HPDE6-E6E7 (cell line): ENCODE measurements around the gene NTF3.

Source experiments
- DNase-seq: peaks from one replicate; pipeline ENCODE4 v3.0.0; 2011; ENCODE audit warnings: missing footprints; ENCODE audit errors: extremely low spot score

Gene NTF3

DNA sequence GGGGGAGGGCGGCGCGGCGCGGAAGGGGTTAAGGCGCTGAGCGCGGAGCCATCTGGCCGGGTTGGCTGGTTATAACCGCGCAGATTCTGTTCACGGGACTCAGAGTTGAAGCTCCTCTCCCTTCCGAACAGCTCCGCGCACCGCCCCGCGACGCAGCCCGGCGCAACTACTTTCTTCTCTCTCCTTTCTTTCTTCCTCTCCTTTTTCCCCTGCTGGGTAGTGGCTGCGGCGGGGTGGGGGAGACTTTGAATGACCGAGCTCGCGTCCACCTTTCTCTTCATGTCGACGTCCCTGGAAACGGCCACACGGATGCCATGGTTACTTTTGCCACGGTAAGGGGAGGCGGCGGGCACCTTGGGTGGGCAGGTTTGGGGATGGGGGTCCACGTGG is at the start of gene NTF3:
Gene NTF3, plus strand, starts transcription at position 98 of the 390 bp plus-strand sequence. Its CDS starts 217 bp downstream, at position 315.
- DNase-seq = no peak

DNA sequence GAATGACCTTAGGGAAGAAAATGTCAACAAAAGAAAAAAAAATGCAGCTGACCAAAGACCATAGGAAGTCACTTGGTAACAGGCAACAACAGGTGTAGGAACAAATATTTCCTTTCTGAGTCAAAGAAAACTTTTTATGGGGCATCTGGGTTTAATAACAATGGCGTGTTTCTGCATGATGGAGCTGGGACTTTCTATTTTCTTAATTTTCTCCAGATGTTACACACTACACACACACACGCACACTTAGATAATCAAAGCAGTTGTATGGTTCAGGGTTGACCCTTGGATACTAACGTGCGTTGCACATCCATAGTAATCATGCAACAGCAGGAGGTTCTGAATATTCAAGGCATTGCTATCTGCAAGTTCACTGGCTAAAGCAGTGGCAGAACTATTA is 47.9 kb upstream of the NTF3 start:
- DNase-seq = no peak

DNA sequence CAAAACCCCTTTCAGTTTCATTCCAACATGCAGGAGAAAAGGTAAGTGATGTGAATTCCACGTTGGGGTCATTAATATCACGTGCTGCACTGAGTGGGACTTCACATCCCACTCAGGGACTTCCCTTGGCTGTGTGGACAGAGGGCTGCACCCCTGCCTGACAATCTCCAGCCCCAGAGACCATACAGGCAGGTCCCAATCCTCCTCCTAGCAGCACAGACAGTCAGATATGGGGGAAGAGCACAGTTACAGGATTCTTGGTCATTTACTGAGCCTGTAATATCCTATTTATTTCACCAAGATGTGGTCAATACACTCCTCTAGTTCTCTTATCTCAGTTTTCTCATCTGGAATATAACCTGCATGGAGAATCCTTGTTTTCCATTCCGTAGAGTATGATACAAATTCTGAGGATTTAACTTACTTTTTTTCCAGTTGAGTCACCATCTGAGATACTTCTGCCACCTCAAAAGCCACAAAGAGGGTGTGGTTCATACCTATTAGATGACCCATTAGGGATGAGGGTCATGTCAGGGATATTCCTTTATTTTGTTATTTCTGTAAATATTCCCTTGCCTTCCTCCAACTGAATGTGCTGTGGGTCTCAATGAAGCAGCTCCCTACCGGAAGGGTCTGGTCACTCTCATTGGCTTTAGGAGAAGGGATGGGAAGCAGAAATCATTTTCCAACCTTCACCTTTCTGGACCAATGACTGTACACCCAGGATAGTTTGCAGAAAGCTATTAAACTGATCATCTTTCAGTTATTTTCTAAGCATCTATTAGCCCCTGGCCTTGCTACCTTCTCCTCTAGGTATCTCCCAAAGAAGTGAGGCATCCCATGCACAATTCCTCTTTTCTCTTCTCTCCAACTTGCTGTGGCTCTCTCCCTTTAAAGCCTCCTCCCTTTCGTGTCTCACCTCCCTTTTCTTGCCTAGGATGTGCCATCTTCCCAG is 43.0 kb upstream of the NTF3 start:
- DNase-seq = no peak

DNA sequence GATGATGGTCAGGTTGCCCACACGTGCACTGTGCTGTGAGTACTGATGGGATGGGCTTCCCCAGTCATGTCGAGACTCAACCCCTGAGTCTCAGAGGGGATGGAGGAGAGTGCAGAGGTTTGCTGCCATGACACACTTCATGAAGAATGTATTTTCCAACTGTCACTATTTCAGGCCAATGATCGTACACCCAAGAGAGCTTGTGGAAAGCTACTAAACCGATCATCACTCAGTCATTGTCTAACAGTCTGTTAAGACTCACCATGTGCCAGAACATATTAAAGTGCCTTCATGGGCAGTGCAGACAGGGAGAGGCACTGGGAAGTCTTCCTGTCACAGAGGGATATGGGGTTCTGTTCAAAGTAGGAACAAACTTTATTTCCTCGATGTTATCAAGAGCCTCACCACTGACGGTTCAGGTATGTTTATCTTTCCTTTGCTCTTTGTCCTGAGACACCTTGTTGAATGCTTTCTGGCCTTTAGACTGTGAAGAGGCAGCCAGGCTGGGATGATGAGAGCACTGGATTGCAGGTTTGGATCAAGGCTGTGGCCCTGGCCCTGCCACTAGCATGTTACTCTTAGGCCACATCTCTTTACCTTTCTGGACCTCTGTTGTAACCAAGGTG is 41.6 kb upstream of the NTF3 start:
- no peak for DNase-seq

DNA sequence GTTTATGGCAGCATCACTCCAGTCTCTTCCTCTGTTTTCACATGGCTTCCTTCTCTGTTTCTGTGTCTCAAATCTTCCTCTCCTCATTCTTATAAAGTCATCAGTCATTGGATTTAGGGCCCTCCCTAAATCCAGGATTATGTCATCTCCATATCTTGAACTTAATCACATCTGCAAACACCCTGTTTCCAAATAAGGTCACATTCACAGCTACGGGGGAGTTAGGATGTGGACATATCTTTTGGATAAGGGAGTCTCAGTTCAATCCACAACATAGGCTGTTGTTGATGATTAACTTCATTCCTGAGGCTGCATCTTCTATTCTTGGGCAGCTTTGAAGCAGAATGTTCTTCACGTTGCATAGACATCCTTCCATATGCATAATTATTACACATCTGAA is 40.3 kb upstream of the NTF3 start:
- no peak for DNase-seq

DNA sequence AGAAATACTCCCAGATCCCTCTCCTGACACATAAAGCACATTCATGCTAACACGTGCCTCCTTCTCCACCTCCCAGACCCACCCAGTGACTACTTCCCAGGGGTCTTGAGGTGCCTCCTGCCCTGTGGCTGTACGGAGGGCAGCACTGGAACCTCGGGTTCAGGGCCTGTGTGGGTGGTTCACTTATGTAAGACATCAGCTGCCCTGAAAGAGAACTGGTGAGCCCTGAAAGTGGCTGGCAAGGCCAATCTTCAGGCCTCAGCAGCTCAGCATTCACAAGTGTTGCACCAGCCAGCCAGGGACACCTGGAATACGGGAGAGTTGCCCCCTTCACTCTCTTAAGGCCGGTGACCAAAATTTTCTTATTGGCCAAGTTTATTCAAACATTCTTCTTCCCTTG is 38.9 kb upstream of the NTF3 start:
- DNase-seq = no peak

DNA sequence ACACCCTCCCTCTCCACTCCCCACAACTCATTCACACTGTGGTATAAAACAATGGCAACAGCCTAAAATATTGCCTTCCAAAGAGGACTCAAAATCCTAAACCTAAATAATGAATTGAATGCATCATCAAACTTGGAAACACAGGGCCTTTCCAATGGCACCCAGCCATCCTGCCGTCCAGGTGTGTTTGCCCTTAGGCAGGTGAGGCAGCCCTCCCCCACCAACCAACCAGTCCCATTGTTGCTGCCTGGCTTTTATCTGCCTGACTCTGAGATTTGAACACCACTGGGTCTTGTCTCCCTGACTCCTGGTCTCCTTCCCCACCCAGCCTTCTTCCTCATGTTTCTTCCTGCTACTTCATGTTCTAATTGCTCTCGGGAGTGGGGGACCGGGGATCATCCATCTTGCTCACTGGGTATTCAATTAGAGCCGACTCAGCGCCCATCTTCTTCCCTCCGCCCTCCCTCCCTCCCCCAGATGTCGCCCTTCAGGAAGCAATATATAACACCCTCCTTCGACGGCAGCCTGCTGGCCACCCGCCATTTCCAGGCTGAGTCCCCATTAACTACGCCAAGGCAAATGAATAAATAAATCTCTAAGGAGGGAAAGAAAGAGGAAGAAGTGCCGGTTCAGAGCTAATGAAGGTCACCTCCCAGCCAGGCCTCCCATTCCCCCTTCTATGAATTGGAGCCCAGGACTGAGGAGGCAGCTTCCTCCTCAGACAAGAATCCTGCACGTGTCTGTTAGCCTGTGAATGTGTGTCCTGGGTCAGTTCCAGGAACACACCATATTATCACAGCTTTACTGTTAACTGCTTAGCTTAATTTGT is 36.3 kb upstream of the NTF3 start:
- DNase-seq = no peak

DNA sequence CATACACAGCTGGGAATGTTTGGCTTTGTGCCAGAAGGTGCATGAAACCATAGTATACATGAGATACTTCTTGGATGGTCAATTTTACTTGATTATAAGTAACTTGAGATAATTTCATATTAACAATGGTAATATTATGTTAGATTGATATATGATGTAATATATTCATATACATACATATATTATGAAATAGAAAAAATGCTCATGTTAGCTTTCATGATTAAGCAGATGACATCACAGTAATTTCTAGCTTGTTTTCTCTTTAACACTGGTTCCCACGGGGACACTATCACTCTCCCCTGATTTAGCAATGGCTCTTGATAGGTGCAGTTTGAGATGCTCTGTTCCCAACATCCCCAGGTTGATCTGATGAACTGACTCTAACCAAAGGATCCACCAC is 35.4 kb upstream of the NTF3 start:
- no peak for DNase-seq

DNA sequence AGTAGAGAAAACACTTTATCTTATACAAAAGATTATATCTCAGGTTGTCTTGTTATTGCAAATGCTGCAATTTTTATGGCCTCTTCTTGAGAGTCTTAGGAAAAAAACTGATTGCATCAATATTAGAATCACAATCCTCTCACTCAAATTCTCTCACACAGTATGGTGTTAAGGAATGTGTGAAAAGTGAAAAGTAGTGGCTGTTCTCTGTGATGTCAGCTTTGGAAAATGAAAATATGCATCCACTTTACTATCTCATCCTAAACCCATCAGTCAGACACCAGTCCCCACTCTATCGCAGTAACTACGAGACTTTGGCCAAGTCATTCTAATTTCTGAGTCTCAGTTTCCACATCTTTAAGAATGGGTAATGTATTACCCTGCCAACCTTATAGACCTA is 32.6 kb upstream of the NTF3 start:
- no peak for DNase-seq

DNA sequence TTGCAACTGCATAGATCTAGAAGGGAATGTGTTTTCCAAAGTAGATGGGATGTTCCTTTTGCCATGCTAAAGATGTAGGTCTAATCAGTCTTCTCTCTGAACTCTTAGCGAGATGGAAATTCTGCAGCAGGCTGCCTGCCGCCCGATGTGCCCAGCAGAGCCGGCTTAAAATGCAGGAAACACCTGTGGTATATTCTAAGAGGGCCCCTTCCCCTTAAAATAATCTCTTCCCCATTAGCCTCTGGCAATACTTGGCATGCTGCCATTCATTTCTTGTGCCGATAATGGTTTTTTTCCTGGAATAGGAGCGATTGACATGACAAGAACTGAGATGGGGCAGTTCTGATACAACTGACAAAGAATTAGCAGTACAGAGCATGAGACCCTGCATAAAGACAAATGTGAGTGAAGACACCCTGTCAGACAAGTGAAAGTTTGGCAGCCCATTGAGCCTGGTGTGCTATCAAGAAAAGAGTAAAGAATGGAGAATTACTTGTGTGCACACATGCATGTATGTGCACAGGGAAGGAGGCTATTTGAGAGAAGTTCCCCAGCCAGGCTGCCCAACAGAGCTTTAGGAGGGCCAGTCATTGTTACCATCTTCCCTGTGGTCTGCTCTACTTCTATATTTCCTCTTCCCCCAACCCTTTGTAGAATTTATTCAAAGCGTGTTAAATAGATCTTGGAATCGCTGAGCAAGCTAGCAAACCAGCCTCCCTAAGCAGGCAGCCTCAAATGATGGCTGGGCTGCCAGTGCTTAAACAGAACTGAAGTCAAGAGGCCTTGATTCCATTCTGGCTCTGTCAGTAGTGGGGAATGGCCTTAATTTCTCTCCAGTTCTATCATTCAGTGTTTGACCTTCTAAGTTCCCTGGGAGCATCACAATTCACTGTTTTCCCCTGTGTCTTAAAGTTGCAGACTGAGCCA is 29.6 kb upstream of the NTF3 start:
- no peak for DNase-seq

DNA sequence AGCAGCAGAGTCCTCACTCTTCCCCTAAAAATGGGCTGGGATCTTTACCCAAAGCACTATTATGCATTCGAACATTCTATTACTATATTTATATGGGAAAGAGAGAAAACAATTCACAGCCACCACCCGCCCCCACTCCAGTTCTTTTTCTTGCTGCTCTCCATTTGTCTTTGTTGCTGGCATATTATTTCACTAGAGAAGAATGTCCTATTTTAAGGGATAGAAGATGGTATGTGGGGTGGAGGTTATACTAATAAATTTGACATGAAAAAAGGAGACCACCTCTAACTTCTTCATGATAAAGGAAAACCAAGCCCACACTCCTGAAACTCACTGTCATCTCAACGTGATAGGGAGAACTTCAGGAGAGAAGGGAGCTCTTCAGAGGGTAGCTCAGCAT is 28.5 kb upstream of the NTF3 start:
- no peak for DNase-seq

DNA sequence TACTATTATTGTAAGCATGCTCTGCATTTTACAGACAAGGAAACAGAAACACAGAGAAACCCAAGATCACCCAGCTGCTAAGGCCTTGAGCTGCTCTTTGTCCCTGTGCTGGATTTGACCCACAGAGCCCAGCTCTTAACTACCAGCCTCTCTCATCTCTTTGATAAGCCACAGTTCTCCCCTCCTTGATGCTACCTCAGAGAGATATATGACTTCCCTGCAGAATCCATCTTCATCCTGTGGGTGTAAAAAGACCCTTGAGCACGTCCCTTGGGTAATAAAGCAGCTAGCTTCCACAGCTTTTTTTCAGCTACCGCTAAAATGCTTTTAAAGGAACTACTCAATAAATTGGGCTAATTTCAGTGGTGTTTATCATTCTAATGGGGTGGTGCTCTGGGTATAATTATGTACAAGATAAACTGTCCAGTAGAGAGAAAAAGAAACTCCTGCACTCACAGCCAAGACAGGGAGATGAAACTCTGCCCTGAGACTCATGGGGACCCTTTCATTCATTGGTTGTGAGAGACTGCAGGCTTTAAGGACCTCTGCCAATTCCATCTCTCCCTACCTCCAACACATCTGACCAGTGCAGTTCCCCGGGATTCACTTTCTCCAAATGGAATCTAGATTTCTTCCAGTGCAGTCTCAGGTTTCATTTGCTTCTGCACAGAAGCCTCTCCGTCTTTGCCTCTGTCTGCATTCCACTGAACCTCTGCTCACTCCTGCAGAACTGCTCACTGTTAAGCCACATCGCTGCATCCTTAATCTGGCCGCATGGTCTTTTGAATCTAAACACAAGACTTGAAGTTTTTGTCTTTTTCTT is 24.7 kb upstream of the NTF3 start:
- DNase-seq = no peak

DNA sequence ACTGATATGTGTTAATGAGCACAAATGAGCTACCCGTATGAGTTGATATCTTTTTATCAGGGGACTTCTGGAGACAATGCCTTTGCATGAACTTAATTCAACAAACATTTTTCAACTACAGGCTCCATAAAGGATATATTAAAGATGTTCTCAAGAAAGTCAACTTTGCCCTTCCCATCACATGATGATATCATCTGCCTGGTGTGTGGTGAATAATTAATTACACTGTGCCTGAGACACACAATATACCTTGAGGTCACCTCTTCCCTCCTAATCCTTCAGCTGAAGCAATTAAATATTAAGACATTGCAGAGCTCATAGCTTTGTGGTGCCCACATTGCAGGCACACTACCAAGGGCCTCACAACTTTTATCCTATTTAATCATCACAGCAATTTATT is 22.3 kb upstream of the NTF3 start:
- DNase-seq = no peak

DNA sequence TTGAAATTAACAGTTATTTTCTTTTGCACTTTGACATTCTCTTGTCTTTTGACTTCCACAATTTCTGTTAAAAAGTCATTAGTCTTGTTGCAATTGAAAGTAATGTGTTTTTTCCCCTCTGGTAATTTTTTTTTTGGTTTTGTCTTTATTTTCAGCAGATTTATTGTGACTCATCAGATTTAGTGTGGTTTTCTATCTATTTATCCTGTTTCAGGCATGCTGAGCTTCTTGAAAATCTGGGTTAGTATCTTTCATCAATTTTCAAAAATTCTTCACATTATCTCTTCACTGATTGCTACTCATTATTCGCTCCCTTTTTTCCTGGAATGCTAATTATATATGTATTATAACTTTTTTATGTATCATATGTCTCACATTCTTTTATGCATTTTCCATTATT is 15.3 kb upstream of the NTF3 start:
- no peak for DNase-seq

DNA sequence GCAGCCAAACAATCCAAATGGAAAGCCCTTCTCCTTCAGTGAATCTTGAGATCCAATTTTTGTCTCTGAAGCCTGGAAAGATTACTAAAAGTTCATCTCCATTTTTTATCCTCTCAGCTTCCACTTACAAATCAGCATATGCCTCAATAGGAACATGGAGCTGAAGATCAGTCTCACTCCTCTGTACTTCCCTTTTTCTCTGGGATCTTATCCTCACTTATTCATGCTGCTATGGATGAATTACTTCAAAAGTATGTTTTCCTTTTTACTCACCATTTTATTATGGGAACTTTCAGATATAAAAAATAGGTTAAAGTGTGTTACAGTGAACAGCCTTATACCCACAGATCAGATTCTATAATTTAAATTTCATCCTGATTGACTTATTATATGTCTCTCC is 14.4 kb upstream of the NTF3 start:
- DNase-seq = no peak

DNA sequence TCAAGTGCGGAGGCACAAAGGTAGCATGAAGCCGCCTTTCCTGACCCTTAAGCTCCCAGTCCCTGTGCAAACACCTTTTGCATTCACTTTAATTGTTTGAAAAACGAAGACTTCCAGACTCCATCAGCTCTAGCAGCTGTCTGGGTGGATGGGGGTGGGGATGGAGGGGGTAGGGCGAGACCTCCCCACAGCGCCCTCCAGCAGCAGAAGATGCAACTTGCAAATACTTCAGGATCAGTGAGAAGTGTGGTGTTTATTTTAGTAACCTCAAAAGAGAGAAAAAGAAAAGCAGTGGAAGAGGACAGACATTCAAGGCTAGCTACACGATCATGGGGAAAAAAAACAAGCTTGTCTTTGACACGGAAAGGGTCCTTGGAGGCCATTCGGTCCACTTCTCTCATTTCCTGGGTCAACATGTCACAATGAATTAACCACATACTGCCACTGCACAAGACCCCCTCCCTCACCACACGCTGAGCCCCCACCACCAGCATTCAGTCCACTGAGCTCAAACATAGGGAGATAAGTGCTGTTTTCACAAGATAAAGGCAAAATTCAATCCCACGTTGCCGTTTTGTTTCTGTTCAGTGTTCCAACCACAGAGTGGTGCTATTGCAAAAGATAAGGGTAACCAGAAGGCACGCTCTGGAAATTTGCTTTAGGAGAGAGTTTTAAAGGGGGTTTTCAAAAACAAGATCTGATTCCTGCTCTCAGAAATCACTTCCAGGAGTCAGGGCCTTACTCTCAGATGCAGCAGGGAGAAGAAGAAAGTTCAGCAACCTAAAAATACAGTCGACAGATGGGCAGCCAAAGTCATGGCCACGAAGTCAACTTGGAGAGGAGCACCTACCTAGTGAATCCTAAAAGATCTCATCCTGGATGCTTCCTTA is 3.3 kb upstream of the NTF3 start:
- no peak for DNase-seq

DNA sequence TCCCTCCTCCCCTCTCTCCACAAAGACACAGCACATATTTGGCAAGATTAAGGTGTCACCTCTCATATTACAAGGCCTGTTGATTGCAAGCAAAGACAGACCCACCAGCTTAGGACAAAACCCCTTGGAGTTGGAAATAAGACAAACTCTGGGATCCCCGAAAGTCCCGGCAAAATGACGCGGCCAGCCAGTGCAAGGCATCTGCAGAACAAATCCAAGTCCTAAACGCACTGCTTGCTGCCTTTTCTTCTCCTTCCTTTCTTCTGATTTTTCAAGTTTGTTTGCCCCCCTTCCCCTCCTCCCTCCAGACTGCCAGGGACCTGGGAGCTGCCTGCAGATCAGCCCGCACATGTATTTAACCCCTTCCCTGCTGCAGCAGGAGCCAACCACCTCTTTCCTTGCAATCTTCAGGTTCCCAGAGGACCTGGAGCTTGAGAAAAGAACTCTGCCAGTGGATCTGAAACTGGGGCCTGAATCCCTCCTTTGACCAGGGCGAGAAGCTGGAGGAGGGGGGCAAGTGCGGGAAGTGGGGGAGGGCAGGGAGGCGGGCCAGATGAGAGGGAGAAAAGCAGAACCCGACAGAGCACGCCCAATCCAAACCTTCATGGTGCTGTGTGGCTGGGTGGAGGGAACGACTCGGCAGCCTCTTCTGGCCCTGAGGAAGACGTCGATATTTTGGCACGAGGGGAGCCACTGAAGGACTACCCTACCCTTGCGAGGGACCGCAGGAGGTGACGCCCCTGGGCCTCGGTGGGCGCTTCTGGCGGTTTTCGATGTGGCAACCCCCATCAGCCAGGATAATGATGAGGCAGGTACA is 2.0 kb upstream of the NTF3 start:
- no peak for DNase-seq
